ENCODE measurements around the gene ANK3. TPM values are rescaled to one million over a fixed set of nuclear protein-coding genes. Genes with fewer than 3 reads are reported as not detected.

ANK3 gene
- total RNA-seq, 2 donors from 2014 or later: 189 to 198 TPM

DNA sequence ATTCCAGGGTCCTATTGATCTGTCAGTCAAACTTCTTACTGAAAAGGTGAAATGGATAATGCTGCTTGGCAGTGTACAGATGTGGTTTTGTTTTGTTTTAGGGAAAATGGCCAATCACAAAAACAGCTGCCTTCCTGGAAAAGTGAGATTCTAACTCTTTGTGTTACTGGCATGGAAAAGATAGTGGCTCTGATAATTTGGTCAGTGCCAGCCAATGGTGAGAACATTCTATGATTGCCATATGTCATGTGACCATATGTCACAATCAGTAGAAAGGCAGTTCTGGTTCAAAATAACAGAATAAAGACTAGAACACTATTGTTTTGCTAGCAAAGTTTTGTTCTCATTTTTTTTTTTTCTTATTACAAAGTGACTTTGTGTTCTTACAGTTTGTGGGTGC, 344.1 kb downstream of the ANK3 start:
- no peak overlapping the region for H3K4me3 ChIP-seq
- H3K9me3 ChIP-seq: no peaks in the 10 kb centered on the region
- TF ChIP-seq, protein P1, sequence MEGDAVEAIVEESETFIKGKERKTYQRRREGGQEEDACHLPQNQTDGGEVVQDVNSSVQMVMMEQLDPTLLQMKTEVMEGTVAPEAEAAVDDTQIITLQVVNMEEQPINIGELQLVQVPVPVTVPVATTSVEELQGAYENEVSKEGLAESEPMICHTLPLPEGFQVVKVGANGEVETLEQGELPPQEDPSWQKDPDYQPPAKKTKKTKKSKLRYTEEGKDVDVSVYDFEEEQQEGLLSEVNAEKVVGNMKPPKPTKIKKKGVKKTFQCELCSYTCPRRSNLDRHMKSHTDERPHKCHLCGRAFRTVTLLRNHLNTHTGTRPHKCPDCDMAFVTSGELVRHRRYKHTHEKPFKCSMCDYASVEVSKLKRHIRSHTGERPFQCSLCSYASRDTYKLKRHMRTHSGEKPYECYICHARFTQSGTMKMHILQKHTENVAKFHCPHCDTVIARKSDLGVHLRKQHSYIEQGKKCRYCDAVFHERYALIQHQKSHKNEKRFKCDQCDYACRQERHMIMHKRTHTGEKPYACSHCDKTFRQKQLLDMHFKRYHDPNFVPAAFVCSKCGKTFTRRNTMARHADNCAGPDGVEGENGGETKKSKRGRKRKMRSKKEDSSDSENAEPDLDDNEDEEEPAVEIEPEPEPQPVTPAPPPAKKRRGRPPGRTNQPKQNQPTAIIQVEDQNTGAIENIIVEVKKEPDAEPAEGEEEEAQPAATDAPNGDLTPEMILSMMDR (IDR thresholded peaks at IDR 0.05): no peak
- H3K4me1 ChIP-seq: peaks cover 0 to 12% of the 10 kb centered on the region in 2 donors
- no peak overlapping the region for H3K27ac ChIP-seq
- no peak for DNase-seq (ENCODE audit: low spot score)
- no peaks in the 10 kb centered on the region for H3K36me3 ChIP-seq
- no peaks in the 10 kb centered on the region for H3K27me3 ChIP-seq

DNA sequence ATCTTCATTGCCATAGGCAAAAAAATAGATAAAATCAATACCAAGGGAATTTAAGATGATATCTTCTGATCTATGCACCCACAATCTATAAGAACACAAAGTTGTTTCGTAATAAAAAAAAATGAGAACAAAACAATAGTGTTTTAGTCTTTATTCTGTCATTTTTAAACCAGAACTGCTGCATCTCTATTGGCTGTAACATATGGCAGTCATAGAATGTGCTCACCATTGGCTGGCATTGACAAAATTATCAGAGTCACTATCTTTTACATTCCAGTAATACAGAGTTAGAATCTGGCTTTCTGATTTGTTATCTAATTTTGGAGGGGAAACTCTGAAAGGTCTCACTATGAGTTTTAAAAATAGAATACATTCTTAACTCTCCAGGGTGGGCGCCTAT, 344.7 kb downstream of the ANK3 start:
- Histone ChIP-seq H3K36me3 (no peaks in the 10 kb centered on the region), H3K27ac (no peak overlapping the region), H3K4me3 (no peak overlapping the region), H3K27me3 (no peaks in the 10 kb centered on the region), H3K4me1 (peaks cover 0 to 18% of the 10 kb centered on the region in 2 donors), H3K9me3 (no peaks in the 10 kb centered on the region)
- TF ChIP-seq, protein P1 (IDR thresholded peaks at IDR 0.05): no peak
- no peak for DNase-seq (ENCODE audit: low spot score)

- Histone ChIP-seq H3K4me3 (no peak overlapping the region), H3K9me3 (no peaks in the 10 kb centered on the region), H3K36me3 (no peaks in the 10 kb centered on the region), H3K27me3 (no peaks in the 10 kb centered on the region), H3K27ac (no peak overlapping the region), H3K4me1 (peaks cover 0 to 19% of the 10 kb centered on the region in 2 donors)
- TF ChIP-seq, protein P1 (IDR thresholded peaks at IDR 0.05): no peak
- DNase-seq (ENCODE audit: low spot score): no peak
Measured at GRCh38 chr10:60044242-60044641, 345.4 kb downstream of the ANK3 start.

GRCh38 chr10:60043561-60044241, 346.0 kb downstream of the ANK3 start:
- Histone ChIP-seq H3K4me3 (no peak overlapping the region), H3K4me1 (peaks cover 0 to 19% of the 10 kb centered on the region in 2 donors), H3K9me3 (no peaks in the 10 kb centered on the region), H3K27ac (no peak overlapping the region), H3K27me3 (no peaks in the 10 kb centered on the region), H3K36me3 (no peaks in the 10 kb centered on the region)
- DNase-seq (ENCODE audit: low spot score): no peak
- TF ChIP-seq, protein P1 (IDR thresholded peaks at IDR 0.05): no peak

DNA sequence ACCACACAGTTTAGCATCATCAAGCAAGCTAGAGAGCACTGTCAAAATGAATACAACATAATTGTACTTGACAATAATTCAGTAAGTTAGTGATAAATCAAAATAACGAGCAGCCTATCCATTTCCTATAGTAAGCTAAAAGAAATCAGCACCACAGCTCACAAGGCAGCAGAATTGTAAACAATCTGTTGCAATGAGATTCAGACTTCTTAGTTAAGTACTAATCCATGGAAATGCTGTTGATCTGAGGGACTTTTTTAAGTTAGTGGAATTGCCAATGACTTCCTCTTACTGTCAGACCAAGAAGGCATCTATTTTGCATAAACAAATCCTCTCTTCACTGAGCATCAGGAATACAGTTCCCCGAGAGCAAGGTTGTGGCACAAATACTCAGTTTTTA, 346.8 kb downstream of the ANK3 start:
- Histone ChIP-seq H3K9me3 (no peaks in the 10 kb centered on the region), H3K36me3 (no peaks in the 10 kb centered on the region), H3K27me3 (no peaks in the 10 kb centered on the region), H3K27ac (no peak overlapping the region), H3K4me3 (no peak overlapping the region), H3K4me1 (peaks cover 0 to 19% of the 10 kb centered on the region in 2 donors)
- no peak for DNase-seq (ENCODE audit: low spot score)
- TF ChIP-seq, protein P1 (IDR thresholded peaks at IDR 0.05): no peak

DNA sequence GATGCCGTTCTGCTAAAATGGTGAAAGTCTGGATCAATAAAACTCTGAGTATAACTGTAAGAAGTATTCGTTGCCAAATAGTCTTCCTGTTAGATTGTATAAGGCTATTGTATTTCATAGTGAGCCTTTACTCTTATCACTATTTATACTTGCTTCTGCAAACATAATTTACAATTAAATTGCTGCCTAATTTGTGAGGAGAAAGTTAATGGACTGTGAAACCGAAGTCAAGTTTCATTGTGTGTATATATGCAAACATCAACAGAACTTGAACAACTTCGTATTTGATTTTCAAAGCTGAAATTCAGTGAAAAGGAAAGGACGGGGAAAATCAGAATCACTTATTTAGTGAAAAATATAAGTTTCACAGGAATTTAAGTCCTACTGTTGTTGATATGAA, 347.4 kb downstream of the ANK3 start:
- H3K27ac ChIP-seq: no peak overlapping the region
- H3K27me3 ChIP-seq: no peaks in the 10 kb centered on the region
- TF ChIP-seq, protein P1 (IDR thresholded peaks at IDR 0.05): no peak

More for the DNA sequence above, 347.4 kb downstream of the ANK3 start:
- no peak for DNase-seq (ENCODE audit: low spot score)
- Histone ChIP-seq H3K4me1 (peaks cover 0 to 19% of the 10 kb centered on the region in 2 donors), H3K4me3 (no peak overlapping the region), H3K36me3 (no peaks in the 10 kb centered on the region), H3K9me3 (no peaks in the 10 kb centered on the region)
